Kidney glomerular epithelial cell (primary cell): Measurements from ENCODE around the gene YPEL3.

ENCODE experiments used
- DNase-seq: peaks from one replicate; lab custom pipeline; 2025; lab: John Stamatoyannopoulos, UW

The YPEL3 gene

DNA sequence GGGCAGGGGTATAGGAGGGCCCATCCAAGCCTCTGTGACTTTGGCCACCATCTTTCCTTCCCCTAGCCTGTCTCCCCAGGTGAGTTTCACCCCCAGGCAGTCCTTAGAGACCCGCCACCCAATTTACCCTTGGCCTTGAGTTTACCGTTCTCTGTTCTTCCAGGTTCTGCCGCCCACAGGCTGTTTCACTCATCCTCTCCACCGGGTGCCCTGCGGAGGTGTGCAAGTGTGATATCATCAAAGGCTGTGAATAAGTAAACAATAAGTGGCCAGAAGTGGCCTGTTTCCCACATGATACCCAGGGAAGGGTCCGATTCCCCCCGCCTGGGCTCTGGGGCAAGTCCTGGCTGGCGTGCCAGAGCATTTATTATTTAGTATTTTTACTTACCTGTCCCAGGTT is 49.8 kb downstream of the YPEL3 start:
- DNase-seq, result no peak
